Femur (tissue), 1 donor: ENCODE data around the gene PLPPR5.

ENCODE experiments used
- DNase-seq: peaks from one replicate; pipeline ENCODE4 v3.0.0-alpha.2; 2017

The PLPPR5 gene

GRCh38 chr1:98967122-98967521, 37.5 kb downstream of the PLPPR5 start:
- DNase-seq: no peak

- no peak for DNase-seq
These were observed 39.3 kb downstream of the PLPPR5 start for GRCh38 chr1:98965394-98965793.

DNA sequence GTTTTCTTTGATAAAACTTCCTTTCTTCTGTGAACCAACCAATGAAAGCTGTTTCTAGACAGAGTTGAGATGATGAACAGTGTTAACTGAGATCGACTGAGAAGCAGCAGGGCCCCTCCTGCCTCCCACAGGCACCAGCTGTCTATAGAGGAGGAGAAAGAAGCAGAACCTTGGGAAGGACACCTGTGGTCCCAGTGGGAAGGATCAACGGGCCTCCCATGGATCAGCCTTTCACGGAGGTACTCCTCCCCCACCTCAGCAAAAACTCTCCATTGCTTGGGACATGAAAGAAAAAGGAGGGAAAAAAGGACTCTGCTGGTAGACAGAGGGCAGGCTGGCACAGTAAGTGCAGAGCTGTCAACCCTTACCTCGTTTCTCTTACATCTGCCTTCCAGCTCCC, 40.5 kb downstream of the PLPPR5 start:
- DNase-seq: no peak

- DNase-seq: no peak
These were observed 41.5 kb downstream of the PLPPR5 start for GRCh38 chr1:98963064-98963758.

DNA sequence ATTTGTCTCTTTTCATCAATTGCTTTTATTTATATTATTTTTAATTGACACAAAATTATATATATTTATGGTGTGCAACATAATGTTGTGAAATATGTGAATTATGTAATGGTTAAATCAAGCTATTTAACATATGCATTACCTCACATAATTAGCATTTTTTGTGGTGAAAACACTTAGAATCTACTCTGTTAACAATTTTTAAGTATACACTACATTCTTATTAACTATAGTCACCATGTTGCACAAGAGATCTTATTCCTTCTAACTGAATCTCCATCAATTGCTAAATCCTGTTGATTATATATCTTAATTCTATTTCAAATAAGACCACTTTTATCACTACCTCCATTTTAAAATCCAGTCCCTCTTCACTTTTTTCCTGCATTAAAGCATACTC, 42.5 kb downstream of the PLPPR5 start:
- DNase-seq: no peak

GRCh38 chr1:98949621-98950020, 55.0 kb downstream of the PLPPR5 start:
- no peak for DNase-seq

DNA sequence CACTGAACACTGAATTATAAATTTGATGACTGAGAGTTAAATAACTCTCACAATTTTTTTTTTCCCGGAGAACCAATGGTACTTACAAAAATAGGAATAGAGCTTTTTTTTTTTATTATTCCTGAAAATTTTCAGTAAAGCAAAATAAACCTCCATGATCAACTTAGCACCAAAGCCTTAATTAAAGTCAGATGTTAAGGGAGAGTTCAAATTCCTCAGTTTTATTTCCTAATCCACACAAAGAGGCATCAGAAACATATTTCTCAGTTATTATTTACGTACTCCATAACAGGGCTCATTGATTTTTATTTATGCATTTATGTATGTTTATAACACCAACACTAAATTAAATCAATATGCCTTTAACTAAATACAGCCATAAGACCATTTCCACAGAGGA, 55.5 kb downstream of the PLPPR5 start:
- no peak for DNase-seq

GRCh38 chr1:98947071-98947470, 57.6 kb downstream of the PLPPR5 start:
- no peak for DNase-seq

DNA sequence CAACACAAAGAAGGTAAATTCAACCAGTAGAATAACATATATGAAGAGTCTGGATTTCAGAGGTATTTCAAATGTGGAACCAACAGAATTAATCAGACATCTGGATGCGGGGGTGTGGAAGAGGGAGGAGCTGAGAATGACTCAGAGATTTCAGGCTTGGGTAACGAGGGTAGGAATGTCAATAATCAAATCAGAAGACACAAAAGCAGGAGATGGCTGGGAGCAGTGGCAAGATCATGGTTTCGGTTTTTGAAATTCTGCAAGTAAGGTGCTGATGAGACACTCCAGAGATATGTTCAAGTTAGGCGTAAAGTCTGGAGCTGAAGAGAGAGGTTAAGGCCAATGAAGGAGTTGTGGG, 64.0 kb downstream of the PLPPR5 start:
- no peak for DNase-seq

GRCh38 chr1:98940069-98940721, 64.5 kb downstream of the PLPPR5 start:
- DNase-seq: no peak

DNA sequence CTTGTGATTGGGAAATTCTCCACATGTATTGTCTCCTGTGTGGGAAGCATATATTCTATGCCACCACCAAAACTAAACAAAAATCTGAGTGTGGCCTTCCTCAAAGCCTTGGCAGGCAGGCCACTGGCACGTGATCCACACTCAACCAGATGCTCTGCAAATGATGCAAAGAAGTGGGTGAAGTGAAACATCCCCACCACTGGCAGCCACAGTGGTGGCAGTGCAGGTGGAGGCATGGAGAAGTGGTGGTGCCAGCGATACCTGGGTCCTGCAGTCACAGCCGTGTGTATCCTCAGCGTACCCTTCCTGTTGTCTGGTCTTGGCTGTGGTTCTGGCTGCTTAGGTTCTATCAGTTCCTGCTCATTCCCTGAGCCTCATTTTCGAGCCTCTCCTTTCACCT, 65.2 kb downstream of the PLPPR5 start:
- no peak for DNase-seq

DNA sequence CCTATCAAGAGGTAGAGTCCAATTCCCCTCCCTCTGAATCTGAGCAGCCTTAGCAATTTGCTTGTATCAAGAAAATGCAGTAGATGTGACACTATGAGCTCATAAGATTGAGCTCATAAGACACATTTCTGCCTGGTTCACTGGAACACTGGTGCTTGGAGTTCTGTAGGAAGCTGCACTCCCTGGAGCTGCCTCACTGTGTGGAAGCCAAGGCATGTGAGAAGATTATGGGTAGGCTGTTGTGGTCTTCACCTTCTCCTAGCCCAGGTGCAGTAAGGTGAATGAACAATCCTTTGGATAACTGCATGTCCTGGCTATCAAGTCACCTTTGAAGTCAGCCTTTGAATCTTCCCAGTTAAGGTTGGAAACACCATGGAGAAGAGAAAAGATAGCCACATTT, 67.3 kb downstream of the PLPPR5 start:
- no peak for DNase-seq

GRCh38 chr1:98932184-98932583, 72.5 kb downstream of the PLPPR5 start:
- DNase-seq: no peak

GRCh38 chr1:98931128-98931835, 73.4 kb downstream of the PLPPR5 start:
- DNase-seq: no peak

- DNase-seq: no peak
These were observed 75.2 kb downstream of the PLPPR5 start for GRCh38 chr1:98929437-98929836.

- no peak for DNase-seq
These were observed 78.1 kb downstream of the PLPPR5 start for GRCh38 chr1:98926597-98926996.

DNA sequence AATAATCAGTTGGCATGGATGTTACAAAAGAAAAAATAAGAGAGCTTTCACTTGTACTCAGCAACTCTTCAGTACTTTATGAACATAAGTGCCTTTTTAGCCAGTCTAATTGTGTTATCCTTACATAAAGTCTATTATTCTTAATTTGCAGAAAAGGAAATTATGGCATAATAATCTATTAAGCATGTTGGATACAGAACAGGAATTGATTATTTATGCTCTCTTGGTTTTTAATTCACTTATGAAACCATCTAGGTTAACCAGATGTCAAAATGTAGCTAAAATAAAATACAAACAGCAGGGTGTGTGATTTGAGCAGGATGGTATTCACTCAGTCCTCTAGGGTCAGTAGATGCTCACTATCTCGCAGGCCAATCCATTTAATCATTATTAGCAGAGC, 79.7 kb downstream of the PLPPR5 start:
- DNase-seq: no peak

DNA sequence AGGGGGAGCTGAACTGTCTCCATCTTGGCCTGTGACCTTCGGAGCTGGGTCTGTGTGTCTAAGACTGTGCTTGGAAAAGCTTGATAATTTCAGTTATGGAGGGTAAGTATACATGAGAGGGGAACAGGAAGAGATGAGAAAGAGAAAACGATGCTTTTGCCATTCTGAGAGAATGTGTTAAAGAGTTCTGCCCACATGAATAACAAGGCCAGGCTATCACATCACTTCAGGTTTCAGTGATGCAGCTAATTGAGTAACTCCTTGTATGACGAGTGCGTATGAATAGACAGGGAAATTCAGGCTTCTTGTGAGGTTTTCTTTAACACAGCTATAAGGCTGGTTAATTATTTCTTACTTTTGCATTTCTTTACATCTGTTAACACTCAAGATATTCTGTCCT, 81.0 kb downstream of the PLPPR5 start:
- DNase-seq: no peak

DNA sequence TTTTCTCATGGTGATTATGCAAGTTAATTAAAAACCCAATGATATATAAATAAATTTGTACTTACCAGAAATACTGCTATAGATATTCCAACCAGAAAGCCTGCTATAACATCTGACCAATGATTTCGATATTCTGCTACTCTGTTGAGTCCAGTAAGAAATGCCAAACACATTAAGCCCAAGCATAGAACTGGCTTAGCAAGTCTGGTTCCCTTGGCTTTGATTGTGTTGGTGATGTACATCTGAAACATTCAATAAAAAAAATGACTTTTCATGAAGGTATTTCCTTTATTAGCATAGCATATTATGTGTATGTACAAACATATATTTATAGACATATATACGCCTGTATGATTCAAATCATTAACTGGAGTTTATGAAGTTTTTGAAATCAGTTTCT, 82.8 kb downstream of the PLPPR5 start:
- no peak for DNase-seq

- DNase-seq: no peak
These were observed 84.1 kb downstream of the PLPPR5 start for GRCh38 chr1:98920441-98921110.

DNA sequence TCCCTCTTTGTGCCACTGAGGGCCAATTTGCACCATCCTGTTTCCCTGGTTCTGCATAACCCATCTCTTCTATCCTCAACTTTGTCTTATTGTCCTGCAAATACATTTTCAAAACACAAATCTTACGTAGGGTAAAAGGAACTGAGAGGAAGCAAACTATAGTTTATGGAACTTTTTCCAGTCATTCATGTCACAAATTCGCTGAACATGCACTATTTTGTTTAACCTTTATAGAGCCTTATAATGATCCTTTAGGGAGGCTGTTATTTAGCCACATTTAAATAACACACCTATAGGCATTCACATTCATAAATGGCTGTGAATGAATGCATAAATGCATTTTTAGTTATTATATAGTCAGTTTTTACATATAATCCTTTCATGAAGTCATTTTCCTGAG, 85.0 kb downstream of the PLPPR5 start:
- no peak for DNase-seq

- no peak for DNase-seq
These were observed 85.5 kb downstream of the PLPPR5 start for GRCh38 chr1:98919211-98919610.

GRCh38 chr1:98914547-98914946, 90.1 kb downstream of the PLPPR5 start:
- no peak for DNase-seq

GRCh38 chr1:98910827-98911226, 93.8 kb downstream of the PLPPR5 start:
- DNase-seq: no peak
